Measurements from ENCODE around the gene USP35.

The USP35 gene

DNA sequence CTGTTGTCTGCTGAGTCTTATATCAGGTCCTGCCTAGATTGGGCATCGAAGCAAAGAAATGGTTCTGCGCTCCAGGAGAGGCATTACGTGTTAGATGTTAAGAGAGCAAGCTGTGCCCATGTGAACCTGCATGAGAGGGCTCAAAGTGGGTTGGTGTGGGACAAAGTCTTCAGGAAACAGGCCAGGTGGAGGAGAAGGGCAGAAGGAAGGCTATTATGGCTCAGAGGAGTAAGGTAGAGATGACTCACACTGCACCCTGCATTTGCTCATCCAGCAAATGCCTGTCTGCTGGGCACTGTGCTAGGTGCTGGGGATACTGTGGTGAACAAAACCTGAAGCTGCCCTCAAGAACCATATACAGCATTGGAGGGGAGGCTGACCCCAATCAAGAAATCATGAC, 5.8 kb downstream of the USP35 start:
- WGBS, 2 donors (ENCODE audit: extremely low coverage in 2 of 2, insufficient read length in 2 of 2, insufficient replicate concordance in 1 of 2), result no CpG with 5 or more reads among the region's 3 CpGs
- H2BK15ac ChIP-seq (ENCODE audit: low read length), result no peak overlapping the region
- H4K8ac ChIP-seq (ENCODE audit: low read depth, low read length), result no peak overlapping the region
- no peak overlapping the region for H2BK12ac ChIP-seq (ENCODE audit: low read length)
- H3K27me3 ChIP-seq (ENCODE audit: control insufficient read depth in 3 of 3, insufficient read depth in 3 of 3, low read depth in 1 of 3, low read length in 3 of 3), result no peaks in the 10 kb centered on the region
- H2BK5ac ChIP-seq (ENCODE audit: low read length), result no peak overlapping the region
- no peak overlapping the region for H2AFZ ChIP-seq (ENCODE audit: low read length)
- H3K23ac ChIP-seq (ENCODE audit: low read depth, low read length, poor library complexity), result no peak overlapping the region
- H3K9me3 ChIP-seq (replicated peaks in 1 of 2; ENCODE audit: control insufficient read depth in 2 of 2, insufficient read depth in 1 of 2, low read depth in 1 of 2, low read length in 2 of 2), result no peaks in the 10 kb centered on the region
- peaks cover 5 to 15% of the 10 kb centered on the region in 2 donors for H3K4me1 ChIP-seq (ENCODE audit: control insufficient read depth in 2 of 2, insufficient read depth in 1 of 2, low read depth in 1 of 2, low read length in 2 of 2)
- no peak overlapping the region for H3K27ac ChIP-seq (replicated peaks; ENCODE audit: low read length)
- H3K18ac ChIP-seq (ENCODE audit: low read length), result no peak overlapping the region
- no peak overlapping the region for H2BK120ac ChIP-seq (ENCODE audit: low read depth, low read length)
- H3K4me3 ChIP-seq (ENCODE audit: low read length in 2 of 2), result no peak overlapping the region
- H4K91ac ChIP-seq (ENCODE audit: low read depth, low read length, poor library complexity), result no peak overlapping the region
- H3K36me3 ChIP-seq (replicated peaks in 1 of 2; ENCODE audit: control insufficient read depth in 2 of 2, insufficient read depth in 2 of 2, low read length in 2 of 2), result peaks cover 0 to 3% of the 10 kb centered on the region in 2 donors
- H3K4me2 ChIP-seq (ENCODE audit: insufficient read depth, low read length, poor library complexity, severe bottlenecking), result no peak overlapping the region
- H3K79me1 ChIP-seq (ENCODE audit: low read depth, low read length), result peaks cover 11% of the 10 kb centered on the region
- H3K9ac ChIP-seq (ENCODE audit: low read depth, low read length, poor library complexity), result no peak overlapping the region
- no peak overlapping the region for H2AK5ac ChIP-seq (ENCODE audit: low read depth, low read length)
- no peak overlapping the region for H3K14ac ChIP-seq (ENCODE audit: low read length)
- DNase-seq (ENCODE audit: low spot score), result no peak
- no peak overlapping the region for H3K4ac ChIP-seq (ENCODE audit: low read length)

DNA sequence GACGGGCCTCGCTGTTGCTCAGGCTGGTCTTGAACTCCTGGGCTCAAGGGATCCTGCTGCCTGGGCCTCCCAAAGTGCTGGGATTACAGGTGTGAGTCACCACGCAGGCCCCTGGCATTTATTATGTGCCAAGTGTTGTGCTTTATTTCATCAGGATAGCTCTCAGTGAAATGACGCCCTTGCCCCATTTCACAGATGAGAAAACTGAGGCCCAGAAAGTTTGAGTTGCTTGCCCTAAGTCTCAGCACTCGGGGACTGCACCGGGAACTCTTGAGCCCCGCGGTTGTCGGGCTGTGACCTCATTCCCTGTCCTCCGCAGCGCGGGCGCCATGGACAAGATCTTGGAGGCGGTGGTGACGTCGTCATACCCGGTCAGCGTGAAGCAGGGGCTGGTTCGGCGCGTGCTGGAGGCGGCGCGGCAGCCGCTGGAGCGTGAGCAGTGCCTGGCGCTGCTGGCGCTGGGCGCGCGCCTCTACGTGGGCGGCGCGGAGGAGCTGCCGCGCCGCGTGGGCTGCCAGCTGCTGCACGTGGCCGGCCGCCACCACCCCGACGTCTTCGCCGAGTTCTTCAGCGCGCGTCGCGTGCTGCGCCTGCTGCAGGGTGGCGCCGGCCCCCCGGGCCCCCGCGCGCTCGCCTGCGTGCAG, 7.3 kb downstream of the USP35 start:
- H3K4me1 ChIP-seq (ENCODE audit: control insufficient read depth in 2 of 2, insufficient read depth in 1 of 2, low read depth in 1 of 2, low read length in 2 of 2), result peaks cover 4 to 9% of the 10 kb centered on the region in 2 donors
- no peak overlapping the region for H4K8ac ChIP-seq (ENCODE audit: low read depth, low read length)
- no peak overlapping the region for H3K14ac ChIP-seq (ENCODE audit: low read length)
- no CpG with 5 or more reads among the region's 60 CpGs for whole genome bisulfite sequencing, 2 donors (ENCODE audit: extremely low coverage in 2 of 2, insufficient read length in 2 of 2, insufficient replicate concordance in 1 of 2)
- H3K4me3 ChIP-seq (ENCODE audit: low read length in 2 of 2), result no peak overlapping the region
- no peak for DNase-seq (ENCODE audit: low spot score)
- H2BK15ac ChIP-seq (ENCODE audit: low read length), result no peak overlapping the region
- H3K9ac ChIP-seq (ENCODE audit: low read depth, low read length, poor library complexity), result no peak overlapping the region
- H3K27me3 ChIP-seq (ENCODE audit: control insufficient read depth in 3 of 3, insufficient read depth in 3 of 3, low read depth in 1 of 3, low read length in 3 of 3), result no peaks in the 10 kb centered on the region
- H3K4ac ChIP-seq (ENCODE audit: low read length), result no peak overlapping the region
- no peak overlapping the region for H2BK5ac ChIP-seq (ENCODE audit: low read length)
- no peak overlapping the region for H3K4me2 ChIP-seq (ENCODE audit: insufficient read depth, low read length, poor library complexity, severe bottlenecking)
- peaks cover 7% of the 10 kb centered on the region for H3K79me1 ChIP-seq (ENCODE audit: low read depth, low read length)
- no peak overlapping the region for H2AFZ ChIP-seq (ENCODE audit: low read length)
- no peak overlapping the region for H2AK5ac ChIP-seq (ENCODE audit: low read depth, low read length)
- no peak overlapping the region for H3K27ac ChIP-seq (replicated peaks; ENCODE audit: low read length)
- no peak overlapping the region for H2BK12ac ChIP-seq (ENCODE audit: low read length)
- H3K18ac ChIP-seq (ENCODE audit: low read length), result no peak overlapping the region
- peaks cover 0 to 17% of the 10 kb centered on the region in 2 donors for H3K36me3 ChIP-seq (replicated peaks in 1 of 2; ENCODE audit: control insufficient read depth in 2 of 2, insufficient read depth in 2 of 2, low read length in 2 of 2)
- H3K9me3 ChIP-seq (replicated peaks in 1 of 2; ENCODE audit: control insufficient read depth in 2 of 2, insufficient read depth in 1 of 2, low read depth in 1 of 2, low read length in 2 of 2), result no peaks in the 10 kb centered on the region
- no peak overlapping the region for H3K23ac ChIP-seq (ENCODE audit: low read depth, low read length, poor library complexity)
- H2BK120ac ChIP-seq (ENCODE audit: low read depth, low read length), result no peak overlapping the region
- no peak overlapping the region for H4K91ac ChIP-seq (ENCODE audit: low read depth, low read length, poor library complexity)

DNA sequence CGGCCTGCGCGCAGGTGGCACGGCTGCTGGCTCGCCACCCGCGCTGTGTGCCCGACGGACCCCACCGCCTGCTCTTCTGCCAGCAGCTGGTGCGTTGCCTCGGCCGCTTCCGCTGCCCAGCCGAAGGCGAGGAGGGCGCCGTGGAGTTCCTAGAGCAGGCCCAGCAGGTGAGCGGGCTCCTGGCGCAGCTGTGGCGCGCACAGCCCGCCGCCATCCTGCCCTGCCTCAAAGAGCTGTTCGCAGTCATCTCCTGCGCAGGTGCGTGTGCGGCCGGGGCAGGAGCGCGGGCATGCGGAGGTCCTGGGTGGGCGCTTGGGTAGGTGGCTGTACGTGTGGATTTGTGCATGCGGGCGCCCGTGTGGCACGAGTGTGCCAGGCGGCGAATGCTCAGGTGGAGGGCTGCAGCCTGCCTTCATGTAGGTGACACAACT, 8.0 kb downstream of the USP35 start:
- no peak overlapping the region for H3K9ac ChIP-seq (ENCODE audit: low read depth, low read length, poor library complexity)
- peaks cover 4 to 9% of the 10 kb centered on the region in 2 donors for H3K4me1 ChIP-seq (ENCODE audit: control insufficient read depth in 2 of 2, insufficient read depth in 1 of 2, low read depth in 1 of 2, low read length in 2 of 2)
- no peak overlapping the region for H2BK15ac ChIP-seq (ENCODE audit: low read length)
- H3K14ac ChIP-seq (ENCODE audit: low read length), result no peak overlapping the region
- no peak overlapping the region for H3K23ac ChIP-seq (ENCODE audit: low read depth, low read length, poor library complexity)
- WGBS, 2 donors (ENCODE audit: extremely low coverage in 2 of 2, insufficient read length in 2 of 2, insufficient replicate concordance in 1 of 2), result no CpG with 5 or more reads among the region's 40 CpGs
- H2AK5ac ChIP-seq (ENCODE audit: low read depth, low read length), result no peak overlapping the region
- no peak overlapping the region for H3K18ac ChIP-seq (ENCODE audit: low read length)
- peaks cover 0 to 23% of the 10 kb centered on the region in 2 donors for H3K36me3 ChIP-seq (replicated peaks in 1 of 2; ENCODE audit: control insufficient read depth in 2 of 2, insufficient read depth in 2 of 2, low read length in 2 of 2)
- H3K27ac ChIP-seq (replicated peaks; ENCODE audit: low read length), result no peak overlapping the region
- peaks cover 6% of the 10 kb centered on the region for H3K79me1 ChIP-seq (ENCODE audit: low read depth, low read length)
- no peaks in the 10 kb centered on the region for H3K9me3 ChIP-seq (replicated peaks in 1 of 2; ENCODE audit: control insufficient read depth in 2 of 2, insufficient read depth in 1 of 2, low read depth in 1 of 2, low read length in 2 of 2)
- no peak overlapping the region for H4K91ac ChIP-seq (ENCODE audit: low read depth, low read length, poor library complexity)
- DNase-seq (ENCODE audit: low spot score), result no peak
- no peak overlapping the region for H2BK12ac ChIP-seq (ENCODE audit: low read length)
- H4K8ac ChIP-seq (ENCODE audit: low read depth, low read length), result no peak overlapping the region
- no peak overlapping the region for H2AFZ ChIP-seq (ENCODE audit: low read length)
- H3K27me3 ChIP-seq (ENCODE audit: control insufficient read depth in 3 of 3, insufficient read depth in 3 of 3, low read depth in 1 of 3, low read length in 3 of 3), result no peaks in the 10 kb centered on the region
- no peak overlapping the region for H3K4me3 ChIP-seq (ENCODE audit: low read length in 2 of 2)
- H3K4ac ChIP-seq (ENCODE audit: low read length), result no peak overlapping the region
- no peak overlapping the region for H2BK5ac ChIP-seq (ENCODE audit: low read length)
- no peak overlapping the region for H2BK120ac ChIP-seq (ENCODE audit: low read depth, low read length)
- no peak overlapping the region for H3K4me2 ChIP-seq (ENCODE audit: insufficient read depth, low read length, poor library complexity, severe bottlenecking)

DNA sequence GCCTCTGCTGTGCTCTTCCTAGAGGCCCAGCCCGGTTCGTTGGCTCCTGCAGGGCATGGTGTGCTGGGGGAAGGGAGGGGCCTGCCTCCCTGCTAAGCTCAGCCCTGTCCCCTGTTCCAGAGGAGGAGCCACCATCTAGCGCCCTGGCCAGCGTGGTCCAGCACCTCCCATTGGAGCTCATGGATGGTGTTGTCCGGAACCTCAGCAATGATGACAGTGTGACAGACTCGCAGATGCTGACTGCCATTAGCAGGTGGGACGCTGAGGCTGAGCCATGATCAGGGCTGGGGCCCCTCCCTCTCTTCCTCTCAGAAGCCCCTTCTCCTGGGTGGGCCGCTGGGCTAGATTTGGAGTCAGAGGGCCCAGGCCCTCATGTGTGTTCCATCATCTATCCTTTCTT, 9.1 kb downstream of the USP35 start:
- no peak overlapping the region for H3K4ac ChIP-seq (ENCODE audit: low read length)
- no peak overlapping the region for H2BK15ac ChIP-seq (ENCODE audit: low read length)
- peak overlapping the region; percentile 26 for H3K23ac ChIP-seq (ENCODE audit: low read depth, low read length, poor library complexity)
- H3K79me1 ChIP-seq (ENCODE audit: low read depth, low read length), result peaks cover 6% of the 10 kb centered on the region
- no peaks in the 10 kb centered on the region for H3K27me3 ChIP-seq (ENCODE audit: control insufficient read depth in 3 of 3, insufficient read depth in 3 of 3, low read depth in 1 of 3, low read length in 3 of 3)
- H4K8ac ChIP-seq (ENCODE audit: low read depth, low read length), result no peak overlapping the region
- no peak for DNase-seq (ENCODE audit: low spot score)
- H3K27ac ChIP-seq (replicated peaks; ENCODE audit: low read length), result no peak overlapping the region
- no peaks in the 10 kb centered on the region for H3K9me3 ChIP-seq (replicated peaks in 1 of 2; ENCODE audit: control insufficient read depth in 2 of 2, insufficient read depth in 1 of 2, low read depth in 1 of 2, low read length in 2 of 2)
- no peak overlapping the region for H3K4me3 ChIP-seq (ENCODE audit: low read length in 2 of 2)
- H3K36me3 ChIP-seq (replicated peaks in 1 of 2; ENCODE audit: control insufficient read depth in 2 of 2, insufficient read depth in 2 of 2, low read length in 2 of 2), result peaks cover 0 to 23% of the 10 kb centered on the region in 2 donors
- H3K14ac ChIP-seq (ENCODE audit: low read length), result no peak overlapping the region
- peaks cover 0 to 2% of the 10 kb centered on the region in 2 donors for H3K4me1 ChIP-seq (ENCODE audit: control insufficient read depth in 2 of 2, insufficient read depth in 1 of 2, low read depth in 1 of 2, low read length in 2 of 2)
- no peak overlapping the region for H2BK120ac ChIP-seq (ENCODE audit: low read depth, low read length)
- no CpG with 5 or more reads among the region's 8 CpGs for WGBS, 2 donors (ENCODE audit: extremely low coverage in 2 of 2, insufficient read length in 2 of 2, insufficient replicate concordance in 1 of 2)
- no peak overlapping the region for H2AFZ ChIP-seq (ENCODE audit: low read length)
- no peak overlapping the region for H4K91ac ChIP-seq (ENCODE audit: low read depth, low read length, poor library complexity)
- H2BK12ac ChIP-seq (ENCODE audit: low read length), result no peak overlapping the region
- peak overlapping the region; percentile 54 for H2BK5ac ChIP-seq (ENCODE audit: low read length)
- no peak overlapping the region for H3K4me2 ChIP-seq (ENCODE audit: insufficient read depth, low read length, poor library complexity, severe bottlenecking)
- H3K18ac ChIP-seq (ENCODE audit: low read length), result no peak overlapping the region
- H3K9ac ChIP-seq (ENCODE audit: low read depth, low read length, poor library complexity), result peak overlapping the region; percentile 25
- peak overlapping the region; percentile 2 for H2AK5ac ChIP-seq (ENCODE audit: low read depth, low read length)
